Activated gamma-delta T cell treated with anti-CD3 and anti-CD28 coated beads, Interleukin-2, amount 50 U/mL, for 16 hours (primary cell): ENCODE data around the gene PTPRH.

Experiments
- DNase-seq: peaks from one replicate; pipeline ENCODE4 v3.0.0-alpha.2; 2020; ENCODE audit warnings: low read depth

Gene PTPRH

GRCh38 chr19:55245236-55245904 lies 36.1 kb upstream of the PTPRH start:
- DNase-seq: no peak

GRCh38 chr19:55244004-55244680 lies 34.8 kb upstream of the PTPRH start:
- no peak for DNase-seq

GRCh38 chr19:55242517-55242916 lies 33.2 kb upstream of the PTPRH start:
- no peak for DNase-seq

- no peak for DNase-seq
Measured at GRCh38 chr19:55241935-55242464, 32.7 kb upstream of the PTPRH start.

GRCh38 chr19:55241143-55241934 lies 32.0 kb upstream of the PTPRH start:
- no peak for DNase-seq

- no peak for DNase-seq
Measured at GRCh38 chr19:55240713-55241020, 31.4 kb upstream of the PTPRH start.

GRCh38 chr19:55239004-55239403 lies 29.7 kb upstream of the PTPRH start:
- DNase-seq: no peak

GRCh38 chr19:55238030-55238429 lies 28.7 kb upstream of the PTPRH start:
- DNase-seq: no peak

GRCh38 chr19:55232986-55233385 lies 23.7 kb upstream of the PTPRH start:
- no peak for DNase-seq

GRCh38 chr19:55232286-55232602 lies 22.9 kb upstream of the PTPRH start:
- no peak for DNase-seq

- no peak for DNase-seq
Measured at GRCh38 chr19:55231391-55232285, 22.3 kb upstream of the PTPRH start.

- DNase-seq: no peak
Measured at GRCh38 chr19:55230780-55231179, 21.5 kb upstream of the PTPRH start.

GRCh38 chr19:55230329-55230728 lies 21.0 kb upstream of the PTPRH start:
- no peak for DNase-seq

- no peak for DNase-seq
Measured at GRCh38 chr19:55229789-55230182, 20.5 kb upstream of the PTPRH start.

- DNase-seq: no peak
Measured at GRCh38 chr19:55229145-55229788, 20.0 kb upstream of the PTPRH start.

GRCh38 chr19:55228403-55229031 lies 19.2 kb upstream of the PTPRH start, which contains the start of gene TMEM86B:
Gene TMEM86B (minus strand): TSS chr19:55228763. CDS start chr19:55228741, 22 bp downstream.
- no peak for DNase-seq

- no peak for DNase-seq
Measured at GRCh38 chr19:55228015-55228391, 18.7 kb upstream of the PTPRH start.

- no peak for DNase-seq
Measured at GRCh38 chr19:55227241-55228014, 18.1 kb upstream of the PTPRH start.

- DNase-seq: no peak
Measured at GRCh38 chr19:55226788-55227187, 17.5 kb upstream of the PTPRH start.

GRCh38 chr19:55226273-55226672 lies 17.0 kb upstream of the PTPRH start:
- DNase-seq: no peak
